Activated CD4-positive, alpha-beta T cell treated with anti-CD3 and anti-CD28 coated beads, Interleukin-2, amount 50 U/mL, for 4 hours (primary cell): ENCODE data around the gene COL8A1.
"Not testable (repeated sequence)": the region's sequence is repeated elsewhere in the genome, so short reads cannot be mapped to it uniquely, and the experiment has no call there.

Source experiments
- DNase-seq, 2 experiments: peaks; one replicate each; pipeline ENCODE4 v3.0.0-alpha.2; 2020

The COL8A1 gene

DNA sequence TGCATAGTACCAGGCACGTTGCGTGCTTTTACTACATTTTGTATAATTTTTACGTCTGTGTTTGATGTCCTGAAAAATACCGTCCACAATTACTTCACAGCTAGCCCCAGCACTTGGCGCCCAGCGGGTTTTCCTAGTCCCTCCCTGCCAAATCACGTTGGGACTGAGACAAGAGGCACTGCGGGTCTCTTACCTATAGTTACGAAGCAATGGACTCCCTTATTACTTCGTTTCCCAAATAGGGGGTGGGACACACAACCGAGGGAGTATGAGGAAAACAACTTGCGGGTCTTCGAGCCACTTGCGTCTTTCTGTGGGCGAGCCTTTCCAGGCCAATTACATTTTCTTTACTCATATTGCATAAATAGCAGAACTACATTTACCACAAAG lies 178.6 kb downstream of the COL8A1 start:
- DNase-seq, result no peak

DNA sequence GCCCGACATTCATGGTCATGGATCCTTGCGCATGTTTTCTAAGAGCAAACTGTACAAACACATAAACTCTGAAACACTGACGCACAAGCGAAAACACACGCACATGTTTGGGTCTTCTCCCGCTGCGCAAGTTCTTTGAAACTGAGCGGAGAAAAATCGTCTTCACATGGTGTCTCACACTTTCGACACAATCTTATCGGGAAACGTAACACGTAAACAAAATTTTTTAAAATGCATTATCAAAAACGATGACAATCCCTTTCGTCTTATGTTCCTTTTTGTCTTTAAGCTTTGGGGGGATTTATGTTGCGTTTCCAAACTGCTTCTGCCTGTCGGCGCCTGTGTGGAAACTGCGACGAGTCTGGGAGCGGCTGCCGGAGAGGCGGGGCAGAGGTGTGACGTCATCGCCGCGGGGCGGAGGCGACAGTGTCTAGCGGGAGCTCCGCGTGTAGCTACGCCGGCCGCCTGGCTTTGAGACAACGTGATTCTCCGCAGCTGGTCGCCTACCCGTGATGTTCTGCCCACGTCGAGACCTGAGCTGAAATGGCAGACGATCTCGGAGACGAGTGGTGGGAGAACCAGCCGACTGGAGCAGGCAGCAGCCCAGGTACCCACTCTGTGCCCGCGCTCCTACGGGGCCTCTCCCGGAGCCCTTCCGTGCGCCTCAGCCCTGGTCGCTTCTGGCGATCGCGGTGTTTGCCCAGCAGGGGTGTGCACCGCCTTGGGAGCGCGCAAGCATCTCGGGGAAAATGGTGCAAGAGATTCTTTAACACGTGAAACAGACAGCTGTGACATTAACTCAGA lies 179.2 kb downstream of the COL8A1 start, which contains the start of gene CMSS1:
Gene CMSS1 (plus strand): TSS at position 426 of the 804 bp plus-strand sequence.
- peak; percentile 97 for DNase-seq

DNA sequence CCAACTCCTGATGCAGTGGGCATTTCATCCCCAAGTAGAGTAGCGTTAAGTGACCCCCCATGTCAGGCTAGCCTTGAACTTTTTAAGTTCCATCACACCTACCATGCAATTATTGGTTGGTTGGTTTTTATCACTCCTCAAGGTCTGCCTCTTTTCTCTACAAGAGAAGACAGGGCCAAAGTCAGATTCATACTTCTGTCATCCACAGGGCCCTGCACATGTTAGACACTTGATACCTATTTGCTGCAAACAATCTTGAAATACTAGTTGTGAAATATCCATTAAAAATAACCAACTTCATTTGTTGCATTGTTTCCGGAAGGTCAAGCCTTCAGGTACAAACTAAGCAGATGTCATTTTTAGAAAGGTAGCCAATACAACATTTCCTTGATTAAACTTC lies 180.4 kb downstream of the COL8A1 start:
- DNase-seq, result no peak

GRCh38 chr3:99823723-99824711 lies 185.6 kb downstream of the COL8A1 start:
- DNase-seq, result no peak

DNA sequence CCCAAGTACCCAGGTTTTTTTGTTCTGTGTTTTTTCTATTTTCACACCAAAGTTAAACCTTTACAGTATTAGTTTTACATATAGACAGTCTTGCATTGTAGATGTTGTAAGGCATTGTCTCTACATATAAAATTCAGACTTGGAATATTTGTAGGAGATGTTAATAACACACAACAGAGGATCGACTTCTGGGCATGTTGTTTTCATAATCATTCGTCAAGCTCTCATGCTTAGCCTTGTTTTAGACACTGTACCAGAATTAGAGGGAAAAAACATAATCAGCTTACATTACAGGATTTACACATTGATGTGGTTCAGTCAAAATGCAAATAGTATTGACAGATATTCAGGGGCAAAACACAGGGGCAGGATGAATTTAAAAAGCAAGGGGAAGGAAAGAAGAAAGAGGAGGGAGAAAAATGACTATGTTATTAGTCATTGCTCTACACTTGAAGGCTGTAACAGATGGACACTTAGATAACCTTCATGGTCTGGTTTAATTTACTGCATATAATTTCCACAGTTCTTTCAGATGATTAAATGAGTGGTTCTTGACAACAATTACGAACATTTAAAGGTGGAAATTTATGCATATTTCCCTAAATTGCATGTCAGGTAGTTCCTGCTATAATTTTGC lies 186.7 kb downstream of the COL8A1 start:
- no peak for DNase-seq

DNA sequence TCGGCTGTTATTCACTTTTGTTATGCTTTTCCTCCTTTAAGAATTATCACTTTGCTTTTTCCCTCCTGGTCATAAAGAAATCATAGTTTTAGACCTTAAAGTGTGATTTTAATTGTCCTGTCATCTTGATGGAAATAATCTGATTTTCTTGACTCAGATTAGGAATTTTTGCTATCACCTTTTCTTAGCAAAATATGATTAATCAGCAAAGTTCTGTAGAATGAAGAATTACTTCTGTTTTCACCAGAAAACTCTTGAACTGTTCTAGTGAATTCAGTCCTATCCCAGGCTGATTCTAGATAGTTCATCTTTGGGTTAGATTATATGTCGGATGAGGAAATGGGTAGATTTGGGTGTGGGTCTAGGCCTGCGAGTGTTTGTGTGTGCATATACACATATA lies 191.4 kb downstream of the COL8A1 start:
- DNase-seq, result no peak

DNA sequence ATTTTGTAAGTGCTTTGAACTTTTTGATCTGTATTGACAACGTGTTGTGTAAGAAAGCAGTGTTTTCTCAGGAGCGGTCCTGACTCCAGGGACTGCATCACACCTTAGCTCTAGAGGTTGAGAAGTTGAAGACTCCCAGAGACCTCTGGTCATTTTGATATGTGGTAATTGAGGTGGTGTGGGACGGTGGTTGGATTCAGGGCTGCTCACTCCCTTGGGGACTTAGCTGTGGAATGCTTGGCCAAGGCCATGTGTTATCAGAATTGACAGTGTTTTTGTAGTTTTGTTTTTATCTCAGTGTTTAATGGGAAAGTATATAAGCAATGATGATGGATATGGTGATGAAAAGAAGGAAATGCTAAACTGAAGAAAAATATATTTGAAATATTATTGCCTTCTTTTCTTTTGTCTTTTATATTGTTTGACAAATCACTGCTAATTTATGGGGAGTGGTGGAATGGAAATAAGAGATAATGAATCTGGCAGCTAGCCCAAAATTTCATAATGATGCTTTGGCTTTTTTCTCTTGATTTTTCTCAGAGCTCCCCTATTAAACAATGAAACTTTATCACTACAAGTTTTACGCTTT lies 195.3 kb downstream of the COL8A1 start:
- DNase-seq, result no peak

GRCh38 chr3:99834211-99834957 lies 196.0 kb downstream of the COL8A1 start:
- no peak for DNase-seq

GRCh38 chr3:99836681-99837080 lies 198.3 kb downstream of the COL8A1 start:
- DNase-seq, result no peak

GRCh38 chr3:99837715-99838114 lies 199.3 kb downstream of the COL8A1 start:
- DNase-seq, result no peak

DNA sequence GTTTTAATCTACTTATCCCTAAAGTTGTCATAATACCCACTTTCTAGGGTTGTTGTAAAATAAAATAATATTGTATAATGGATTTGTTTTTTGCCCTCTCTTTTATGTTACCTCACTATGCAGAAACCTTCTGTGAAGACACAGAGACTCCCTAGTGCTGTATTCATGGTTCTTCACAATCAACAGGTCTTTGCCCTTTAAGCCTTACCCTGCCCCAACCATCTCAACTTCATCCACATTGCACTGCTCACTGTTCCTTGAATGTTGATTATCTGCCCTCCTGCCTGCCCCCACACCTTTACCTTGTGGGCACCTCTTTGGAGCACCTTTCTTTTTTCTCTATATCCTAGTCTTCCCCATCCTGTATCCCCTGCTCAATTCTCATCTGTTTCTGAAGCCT lies 200.4 kb downstream of the COL8A1 start:
- no peak for DNase-seq

- DNase-seq, result no peak
Measured at GRCh38 chr3:99839613-99840012, 201.2 kb downstream of the COL8A1 start.

DNA sequence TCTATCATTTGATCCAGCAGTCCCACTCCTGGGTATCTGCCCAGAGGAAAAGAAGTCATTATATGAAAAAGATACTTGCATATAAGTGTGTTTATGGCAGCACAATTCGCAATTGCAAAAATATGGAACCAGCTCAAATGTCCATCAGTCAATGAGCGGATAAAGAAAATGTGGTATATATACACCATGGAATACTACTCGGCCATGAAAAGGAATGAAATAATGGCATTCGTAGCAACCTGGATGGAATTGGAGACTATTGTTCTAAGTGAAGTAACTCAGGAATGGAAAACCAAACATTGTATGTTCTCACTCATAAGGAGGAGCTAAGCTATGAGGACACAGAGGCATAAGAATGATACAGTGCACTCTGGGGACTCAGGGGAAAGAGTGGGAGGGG lies 203.6 kb downstream of the COL8A1 start:
- DNase-seq, result not testable (repeated sequence)

GRCh38 chr3:99842826-99843589 lies 204.6 kb downstream of the COL8A1 start:
- no peak for DNase-seq

- no peak for DNase-seq
Measured at GRCh38 chr3:99843590-99844258, 205.3 kb downstream of the COL8A1 start.

DNA sequence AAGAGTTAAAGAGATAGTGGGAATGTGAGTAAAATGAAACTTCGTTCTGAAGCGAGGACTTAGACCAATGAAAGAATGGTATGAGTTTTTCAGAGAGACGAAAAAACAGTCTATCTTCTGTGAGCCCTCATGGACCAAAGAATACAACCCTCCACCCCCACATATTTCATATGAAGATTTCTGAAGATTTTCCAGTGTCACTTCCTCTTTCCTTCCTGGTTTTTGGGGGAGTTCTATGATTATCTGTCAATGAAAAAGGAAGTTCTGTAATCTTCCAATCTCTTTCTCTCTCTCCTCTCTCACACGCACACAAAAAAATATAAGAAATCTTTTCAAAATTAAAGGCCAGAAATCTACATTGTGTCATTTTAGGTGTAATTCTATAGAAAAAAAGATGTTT lies 206.9 kb downstream of the COL8A1 start:
- DNase-seq, result no peak

DNA sequence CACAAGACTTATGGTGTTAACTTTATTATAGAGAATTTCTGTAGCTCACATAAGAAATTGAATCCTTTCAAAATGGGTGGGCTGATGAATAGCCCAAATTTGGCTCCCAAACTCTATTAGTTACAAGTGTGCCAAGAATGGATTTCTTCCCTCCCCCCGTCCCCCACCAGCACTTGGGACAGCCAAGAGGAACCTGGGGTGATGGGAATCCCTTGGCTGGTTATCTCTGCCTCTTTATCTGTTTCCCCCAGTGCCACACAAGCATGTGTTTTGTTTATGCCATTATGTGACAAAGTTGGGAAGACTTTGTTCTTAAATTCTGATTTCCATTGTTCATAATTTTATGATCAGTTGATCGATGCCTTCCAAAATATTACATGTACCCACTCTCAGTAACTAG lies 207.6 kb downstream of the COL8A1 start:
- no peak for DNase-seq

- no peak for DNase-seq
Measured at GRCh38 chr3:99846477-99847160, 208.2 kb downstream of the COL8A1 start.

- DNase-seq, result no peak
Measured at GRCh38 chr3:99848433-99848832, 210.0 kb downstream of the COL8A1 start.
